ENCODE data around the gene SLC9A2.

Gene SLC9A2, protein sequence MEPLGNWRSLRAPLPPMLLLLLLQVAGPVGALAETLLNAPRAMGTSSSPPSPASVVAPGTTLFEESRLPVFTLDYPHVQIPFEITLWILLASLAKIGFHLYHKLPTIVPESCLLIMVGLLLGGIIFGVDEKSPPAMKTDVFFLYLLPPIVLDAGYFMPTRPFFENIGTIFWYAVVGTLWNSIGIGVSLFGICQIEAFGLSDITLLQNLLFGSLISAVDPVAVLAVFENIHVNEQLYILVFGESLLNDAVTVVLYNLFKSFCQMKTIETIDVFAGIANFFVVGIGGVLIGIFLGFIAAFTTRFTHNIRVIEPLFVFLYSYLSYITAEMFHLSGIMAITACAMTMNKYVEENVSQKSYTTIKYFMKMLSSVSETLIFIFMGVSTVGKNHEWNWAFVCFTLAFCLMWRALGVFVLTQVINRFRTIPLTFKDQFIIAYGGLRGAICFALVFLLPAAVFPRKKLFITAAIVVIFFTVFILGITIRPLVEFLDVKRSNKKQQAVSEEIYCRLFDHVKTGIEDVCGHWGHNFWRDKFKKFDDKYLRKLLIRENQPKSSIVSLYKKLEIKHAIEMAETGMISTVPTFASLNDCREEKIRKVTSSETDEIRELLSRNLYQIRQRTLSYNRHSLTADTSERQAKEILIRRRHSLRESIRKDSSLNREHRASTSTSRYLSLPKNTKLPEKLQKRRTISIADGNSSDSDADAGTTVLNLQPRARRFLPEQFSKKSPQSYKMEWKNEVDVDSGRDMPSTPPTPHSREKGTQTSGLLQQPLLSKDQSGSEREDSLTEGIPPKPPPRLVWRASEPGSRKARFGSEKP

DNA sequence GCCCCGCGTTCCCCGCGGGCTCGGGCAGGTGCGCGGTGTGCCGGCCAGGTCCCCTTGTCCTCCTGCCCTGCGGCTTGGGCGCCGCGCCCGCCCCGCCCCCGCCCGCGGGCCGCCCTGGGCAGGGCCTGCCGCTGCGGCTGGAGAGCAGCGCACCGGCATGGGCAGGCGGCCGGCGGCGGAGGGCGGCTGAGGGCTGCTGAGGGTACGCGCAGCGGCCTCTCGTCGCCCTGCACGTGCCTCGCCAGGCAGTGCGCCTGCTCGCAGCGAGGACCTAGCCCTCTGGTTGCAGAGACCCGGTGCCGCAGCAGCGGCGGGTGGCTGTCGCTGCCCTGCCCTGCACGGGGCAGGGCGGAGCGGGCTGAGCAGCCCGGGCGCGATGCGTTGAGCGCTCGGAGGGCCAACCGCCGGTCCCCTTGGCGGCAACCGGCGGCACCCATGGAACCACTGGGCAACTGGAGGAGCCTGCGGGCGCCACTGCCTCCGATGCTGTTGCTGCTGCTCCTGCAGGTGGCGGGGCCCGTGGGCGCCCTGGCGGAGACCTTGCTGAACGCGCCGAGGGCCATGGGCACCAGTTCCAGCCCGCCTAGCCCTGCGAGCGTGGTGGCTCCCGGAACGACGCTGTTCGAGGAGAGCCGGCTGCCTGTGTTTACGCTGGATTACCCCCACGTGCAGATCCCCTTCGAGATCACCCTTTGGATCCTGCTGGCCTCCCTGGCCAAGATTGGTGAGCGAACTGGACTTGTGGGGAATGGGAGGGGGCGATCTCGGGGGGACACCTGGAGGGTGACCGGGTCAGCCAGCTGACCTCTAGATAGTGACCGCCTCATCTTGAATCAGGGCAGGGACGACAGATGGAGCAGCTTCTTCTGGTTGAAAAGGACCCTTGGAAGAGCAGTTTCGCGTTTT lies at the start of gene SLC9A2:
SLC9A2 (plus strand) TSS at position 140 of the 906 bp plus-strand sequence; CDS start at position 436, 296 bp downstream.
- Histone ChIP-seq H3K4me2 (no peak within 1 kb of the TSS), H3K9ac (no peak within 1 kb of the TSS), H3K79me2 (ENCODE audit: insufficient read depth, low read depth) (no peaks in the 10 kb centered on the region), H2AFZ (ENCODE audit: low read depth) (no peak within 1 kb of the TSS), H4K20me1 (ENCODE audit: insufficient read depth) (no peaks in the 10 kb centered on the region), H3K27ac (no peak within 1 kb of the TSS), H3K27me3 (ENCODE audit: insufficient read depth, low read depth) (no peaks in the 10 kb centered on the region), H3K4me1 (ENCODE audit: low read depth, poor library complexity, severe bottlenecking) (no peaks in the 10 kb centered on the region), H3K4me3 (IDR thresholded peaks at IDR 0.05; ENCODE audit: insufficient read depth, low read depth, low read length) (no peak within 1 kb of the TSS), H3K36me3 (ENCODE audit: insufficient read depth) (no peaks in the 10 kb centered on the region)
- TF ChIP-seq, protein P1, sequence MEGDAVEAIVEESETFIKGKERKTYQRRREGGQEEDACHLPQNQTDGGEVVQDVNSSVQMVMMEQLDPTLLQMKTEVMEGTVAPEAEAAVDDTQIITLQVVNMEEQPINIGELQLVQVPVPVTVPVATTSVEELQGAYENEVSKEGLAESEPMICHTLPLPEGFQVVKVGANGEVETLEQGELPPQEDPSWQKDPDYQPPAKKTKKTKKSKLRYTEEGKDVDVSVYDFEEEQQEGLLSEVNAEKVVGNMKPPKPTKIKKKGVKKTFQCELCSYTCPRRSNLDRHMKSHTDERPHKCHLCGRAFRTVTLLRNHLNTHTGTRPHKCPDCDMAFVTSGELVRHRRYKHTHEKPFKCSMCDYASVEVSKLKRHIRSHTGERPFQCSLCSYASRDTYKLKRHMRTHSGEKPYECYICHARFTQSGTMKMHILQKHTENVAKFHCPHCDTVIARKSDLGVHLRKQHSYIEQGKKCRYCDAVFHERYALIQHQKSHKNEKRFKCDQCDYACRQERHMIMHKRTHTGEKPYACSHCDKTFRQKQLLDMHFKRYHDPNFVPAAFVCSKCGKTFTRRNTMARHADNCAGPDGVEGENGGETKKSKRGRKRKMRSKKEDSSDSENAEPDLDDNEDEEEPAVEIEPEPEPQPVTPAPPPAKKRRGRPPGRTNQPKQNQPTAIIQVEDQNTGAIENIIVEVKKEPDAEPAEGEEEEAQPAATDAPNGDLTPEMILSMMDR (conservative IDR thresholded peaks at IDR 0.05; ENCODE audit: low read depth, low read length), result no peak

DNA sequence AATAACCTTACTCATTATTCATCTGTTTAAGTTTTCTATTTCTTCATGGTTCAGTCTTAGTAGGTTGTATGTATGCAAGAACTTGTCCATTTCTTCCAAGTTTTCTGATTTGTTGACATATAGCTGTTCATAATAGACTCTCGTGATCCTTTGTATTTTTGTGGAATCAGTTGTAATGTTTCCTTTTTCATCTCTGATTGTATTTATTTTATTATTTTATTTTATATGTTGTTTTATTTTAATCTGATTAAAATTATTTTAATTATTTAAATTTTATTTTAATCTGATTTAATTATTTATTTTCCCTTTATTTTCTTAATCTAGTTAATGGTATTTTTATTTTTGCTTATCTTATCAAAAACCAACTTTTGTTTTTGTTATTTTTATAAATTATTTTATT lies 43.5 kb upstream of the SLC9A2 start:
- TF ChIP-seq, protein P1 (conservative IDR thresholded peaks at IDR 0.05; ENCODE audit: low read depth, low read length), result no peak
- no peak overlapping the region for H3K4me2 ChIP-seq
- no peaks in the 10 kb centered on the region for H4K20me1 ChIP-seq (ENCODE audit: insufficient read depth)
- H3K4me1 ChIP-seq (ENCODE audit: low read depth, poor library complexity, severe bottlenecking), result no peaks in the 10 kb centered on the region
- no peaks in the 10 kb centered on the region for H3K79me2 ChIP-seq (ENCODE audit: insufficient read depth, low read depth)
- no peak overlapping the region for H3K4me3 ChIP-seq (IDR thresholded peaks at IDR 0.05; ENCODE audit: insufficient read depth, low read depth, low read length)
- no peak overlapping the region for H3K27ac ChIP-seq
- no peaks in the 10 kb centered on the region for H3K27me3 ChIP-seq (ENCODE audit: insufficient read depth, low read depth)
- no peak overlapping the region for H2AFZ ChIP-seq (ENCODE audit: low read depth)
- H3K9ac ChIP-seq, result no peak overlapping the region
- H3K36me3 ChIP-seq (ENCODE audit: insufficient read depth), result no peaks in the 10 kb centered on the region

DNA sequence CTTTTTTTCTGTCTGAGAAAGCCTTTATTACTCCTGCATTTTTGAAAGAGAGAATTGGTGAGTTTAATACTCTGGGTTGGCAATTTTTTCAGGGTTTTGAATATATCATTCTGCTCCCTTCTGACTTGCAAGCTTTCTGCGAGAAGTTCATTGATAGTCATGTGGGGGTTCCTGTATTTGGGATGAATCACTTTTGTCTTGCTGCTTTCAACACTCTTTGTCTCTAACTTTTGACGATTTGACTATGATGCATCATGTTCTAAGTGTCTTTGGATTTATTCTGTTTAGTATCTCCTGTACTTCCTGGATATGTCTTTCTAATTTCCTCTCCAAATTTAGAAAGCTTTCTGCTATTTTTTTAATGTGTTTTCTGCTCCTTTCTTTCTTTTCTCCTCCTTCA lies 41.0 kb upstream of the SLC9A2 start:
- Histone ChIP-seq H3K4me3 (IDR thresholded peaks at IDR 0.05; ENCODE audit: insufficient read depth, low read depth, low read length) (no peak overlapping the region), H3K27ac (no peak overlapping the region), H3K4me2 (no peak overlapping the region), H3K27me3 (ENCODE audit: insufficient read depth, low read depth) (no peaks in the 10 kb centered on the region), H3K9ac (no peak overlapping the region), H4K20me1 (ENCODE audit: insufficient read depth) (no peaks in the 10 kb centered on the region), H2AFZ (ENCODE audit: low read depth) (no peak overlapping the region), H3K79me2 (ENCODE audit: insufficient read depth, low read depth) (no peaks in the 10 kb centered on the region), H3K4me1 (ENCODE audit: low read depth, poor library complexity, severe bottlenecking) (peaks cover 4% of the 10 kb centered on the region), H3K36me3 (ENCODE audit: insufficient read depth) (no peaks in the 10 kb centered on the region)
- TF ChIP-seq, protein P1 (conservative IDR thresholded peaks at IDR 0.05; ENCODE audit: low read depth, low read length), result no peak

DNA sequence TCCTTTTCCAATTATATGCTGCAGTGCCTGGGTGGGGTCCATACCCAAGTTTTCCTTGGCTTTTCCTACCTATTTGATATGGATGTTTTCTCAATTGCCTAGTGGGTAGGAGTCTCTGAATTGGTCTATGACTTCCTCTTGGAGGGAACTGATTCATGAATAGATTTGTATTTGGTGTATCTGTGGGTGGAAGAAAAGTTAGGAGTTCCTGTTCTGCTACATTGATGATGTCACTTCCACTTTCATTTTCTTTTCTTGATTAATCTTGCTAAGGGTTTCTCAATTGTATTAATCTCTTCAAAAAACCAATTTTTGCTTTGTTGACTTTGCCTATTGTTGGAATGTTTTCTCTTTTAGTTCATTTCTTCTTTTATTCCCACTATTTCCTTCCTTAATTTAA lies 37.4 kb upstream of the SLC9A2 start:
- TF ChIP-seq, protein P1 (conservative IDR thresholded peaks at IDR 0.05; ENCODE audit: low read depth, low read length), result no peak
- Histone ChIP-seq H2AFZ (ENCODE audit: low read depth) (peak overlapping the region; percentile 30; the same call in 1 of the 2 replicates), H3K4me2 (0 out of 2 replicates have a peak overlapping the region, but pooled peaks have one; percentile 27), H3K27ac (no peak overlapping the region), H3K4me1 (ENCODE audit: low read depth, poor library complexity, severe bottlenecking) (peaks cover 4% of the 10 kb centered on the region), H3K36me3 (ENCODE audit: insufficient read depth) (no peaks in the 10 kb centered on the region), H3K4me3 (IDR thresholded peaks at IDR 0.05; ENCODE audit: insufficient read depth, low read depth, low read length) (no peak overlapping the region), H4K20me1 (ENCODE audit: insufficient read depth) (no peaks in the 10 kb centered on the region), H3K9ac (no peak overlapping the region), H3K27me3 (ENCODE audit: insufficient read depth, low read depth) (no peaks in the 10 kb centered on the region), H3K79me2 (ENCODE audit: insufficient read depth, low read depth) (no peaks in the 10 kb centered on the region)

All from KMS-11 (cell line).